ENCODE data around the gene CASK.

DNA sequence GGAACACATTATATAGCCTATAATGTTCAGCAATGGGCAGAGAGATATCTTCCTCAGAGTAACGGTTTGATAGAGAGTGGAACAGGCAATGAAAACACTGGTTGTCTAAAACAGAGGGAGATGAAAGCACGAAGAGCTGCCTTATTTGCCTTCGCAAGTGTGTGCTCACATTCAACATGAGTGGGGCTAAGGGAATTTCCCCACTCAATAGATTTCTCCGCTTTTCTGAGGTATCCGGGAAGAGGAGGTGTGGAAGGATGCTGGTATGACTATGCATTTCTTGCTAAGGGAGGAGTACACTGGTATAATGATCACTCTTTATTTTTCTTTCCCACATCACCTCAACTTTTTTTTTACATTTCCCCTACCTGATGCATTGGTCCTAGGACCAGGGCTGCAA, 207.1 kb downstream of the CASK start:
- TF ChIP-seq SUZ12 (IDR thresholded peaks at IDR 0.05) (no peak), CTBP1 (IDR thresholded peaks at IDR 0.05; ENCODE audit: borderline replicate concordance) (no peak), BHLHE40 (IDR thresholded peaks at IDR 0.05; ENCODE audit: borderline replicate concordance) (no peak), FOXM1 (IDR thresholded peaks at IDR 0.05; ENCODE audit: borderline replicate concordance) (no peak), LEF1 (IDR thresholded peaks at IDR 0.05; ENCODE audit: borderline replicate concordance) (no peak), HDGF (IDR thresholded peaks at IDR 0.05; ENCODE audit: borderline replicate concordance) (no peak), SP1 (IDR thresholded peaks at IDR 0.05) (no peak), ELF4 (IDR thresholded peaks at IDR 0.05) (no peak), L3MBTL2 (conservative IDR thresholded peaks at IDR 0.05) (no peak), NFRKB (IDR thresholded peaks at IDR 0.05) (no peak)
- TF ChIP-seq, protein P1, sequence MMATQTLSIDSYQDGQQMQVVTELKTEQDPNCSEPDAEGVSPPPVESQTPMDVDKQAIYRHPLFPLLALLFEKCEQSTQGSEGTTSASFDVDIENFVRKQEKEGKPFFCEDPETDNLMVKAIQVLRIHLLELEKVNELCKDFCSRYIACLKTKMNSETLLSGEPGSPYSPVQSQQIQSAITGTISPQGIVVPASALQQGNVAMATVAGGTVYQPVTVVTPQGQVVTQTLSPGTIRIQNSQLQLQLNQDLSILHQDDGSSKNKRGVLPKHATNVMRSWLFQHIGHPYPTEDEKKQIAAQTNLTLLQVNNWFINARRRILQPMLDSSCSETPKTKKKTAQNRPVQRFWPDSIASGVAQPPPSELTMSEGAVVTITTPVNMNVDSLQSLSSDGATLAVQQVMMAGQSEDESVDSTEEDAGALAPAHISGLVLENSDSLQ (IDR thresholded peaks at IDR 0.05) = no peak
